Thyroid gland (tissue), 4 donors: Measurements from ENCODE around the gene IRAK4.

Experiments
- POLR2A ChIP-seq, 2 donors: fragments of 450-650 bp; IDR thresholded peaks; one replicate each; pipeline ENCODE4 v1.6.1; 2017; ENCODE audit warnings: antibody characterized with exemption in 2 of 2, mild to moderate bottlenecking in 2 of 2, moderate library complexity in 1 of 2
- TF ChIP-seq, protein P1 (sequence below), 6 experiments: fragments of 200-600 bp in 3 of 6; fragments of 450-650 bp in 3 of 6; sonication (generic) in 3 of 6; IDR thresholded peaks; one replicate each; pipeline ENCODE4 v1.5.1; 2016 to 2019; ENCODE audit warnings: antibody characterized with exemption in 6 of 6, mild to moderate bottlenecking in 2 of 6, inconsistent platforms in 1 of 6, moderate library complexity in 1 of 6

GRCh38 chr12:43749016-43749415 lies 9.7 kb upstream of the IRAK4 start:
- no peak for TF ChIP-seq POLR2A (IDR thresholded peaks at IDR 0.05)
- TF ChIP-seq, protein P1, sequence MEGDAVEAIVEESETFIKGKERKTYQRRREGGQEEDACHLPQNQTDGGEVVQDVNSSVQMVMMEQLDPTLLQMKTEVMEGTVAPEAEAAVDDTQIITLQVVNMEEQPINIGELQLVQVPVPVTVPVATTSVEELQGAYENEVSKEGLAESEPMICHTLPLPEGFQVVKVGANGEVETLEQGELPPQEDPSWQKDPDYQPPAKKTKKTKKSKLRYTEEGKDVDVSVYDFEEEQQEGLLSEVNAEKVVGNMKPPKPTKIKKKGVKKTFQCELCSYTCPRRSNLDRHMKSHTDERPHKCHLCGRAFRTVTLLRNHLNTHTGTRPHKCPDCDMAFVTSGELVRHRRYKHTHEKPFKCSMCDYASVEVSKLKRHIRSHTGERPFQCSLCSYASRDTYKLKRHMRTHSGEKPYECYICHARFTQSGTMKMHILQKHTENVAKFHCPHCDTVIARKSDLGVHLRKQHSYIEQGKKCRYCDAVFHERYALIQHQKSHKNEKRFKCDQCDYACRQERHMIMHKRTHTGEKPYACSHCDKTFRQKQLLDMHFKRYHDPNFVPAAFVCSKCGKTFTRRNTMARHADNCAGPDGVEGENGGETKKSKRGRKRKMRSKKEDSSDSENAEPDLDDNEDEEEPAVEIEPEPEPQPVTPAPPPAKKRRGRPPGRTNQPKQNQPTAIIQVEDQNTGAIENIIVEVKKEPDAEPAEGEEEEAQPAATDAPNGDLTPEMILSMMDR (IDR thresholded peaks at IDR 0.05): no peak
